ES-I3 (cell line): ENCODE data around the gene PCNA.
"Not testable (repeated sequence)": the region's sequence is repeated elsewhere in the genome, so short reads cannot be mapped to it uniquely, and the experiment has no call there.

Experiments
- H3K36me3 ChIP-seq: 2 replicates; pipeline ENCODE4 v1.6.1; 2013; ENCODE audit warnings: mild to moderate bottlenecking, low read length, control low read depth, moderate library complexity; ENCODE audit not compliant: insufficient read depth
- H3K4me1 ChIP-seq: 2 replicates; pipeline ENCODE4 v1.6.1; 2013; ENCODE audit warnings: mild to moderate bottlenecking, control low read depth, low read length; ENCODE audit not compliant: insufficient read depth
- H3K9ac ChIP-seq: 2 replicates; pipeline ENCODE4 v1.6.1; 2013; ENCODE audit warnings: low read depth, mild to moderate bottlenecking, low read length, moderate library complexity
- H3K9me3 ChIP-seq: 2 replicates; pipeline ENCODE4 v1.6.1; 2013; ENCODE audit warnings: mild to moderate bottlenecking, low read length, moderate library complexity; ENCODE audit not compliant: control insufficient read depth, insufficient read depth

PCNA gene

DNA sequence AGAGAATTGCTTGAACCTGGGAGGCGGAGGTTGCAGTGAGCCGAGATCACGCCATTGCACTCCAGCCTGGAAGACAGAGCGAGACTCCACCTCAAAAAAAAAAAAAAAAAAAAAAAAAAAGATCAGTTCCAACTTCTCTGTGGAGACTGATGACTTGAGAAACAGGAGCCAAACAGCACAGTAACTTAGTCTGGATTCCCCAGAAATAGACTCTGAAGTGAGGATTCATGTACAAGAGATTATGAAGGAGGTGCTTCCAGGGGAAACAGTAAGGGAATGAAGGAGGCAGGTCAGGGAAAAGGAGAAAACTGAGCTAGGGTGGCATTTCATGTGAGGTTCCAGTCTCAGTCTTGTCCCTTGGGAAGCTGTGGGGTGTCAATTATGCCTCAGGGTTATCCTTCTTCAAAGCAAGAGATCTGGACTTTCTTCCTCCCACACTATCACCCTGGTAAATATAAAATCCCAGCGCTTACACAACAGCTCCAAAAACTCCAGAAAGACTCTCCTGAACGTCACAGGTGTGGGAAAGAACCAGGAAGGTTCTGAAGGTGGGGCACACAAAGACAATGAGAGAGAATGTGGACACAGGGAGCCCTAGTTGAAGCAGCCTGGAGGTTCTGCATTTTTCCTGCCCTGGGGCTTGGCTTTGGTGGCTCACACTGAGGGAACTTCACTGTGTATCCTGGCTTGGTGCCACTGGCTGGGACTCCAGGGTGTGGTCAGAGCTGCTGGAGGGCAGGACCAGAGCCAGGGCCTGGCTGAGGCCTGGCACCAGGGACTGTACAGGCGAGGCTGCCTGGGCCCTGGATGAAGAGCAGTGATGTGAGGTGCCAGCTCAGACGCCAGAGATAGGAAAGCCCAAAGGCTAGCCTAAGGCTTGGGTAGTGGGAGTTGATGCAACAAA is 46.8 kb downstream of the PCNA start:
- no peaks in the 10 kb centered on the region for H3K36me3 ChIP-seq
- peaks cover 12% of the 10 kb centered on the region; the same call in 1 of the 2 replicates for H3K4me1 ChIP-seq
- no peak overlapping the region for H3K9ac ChIP-seq
- no peaks in the 10 kb centered on the region for H3K9me3 ChIP-seq

DNA sequence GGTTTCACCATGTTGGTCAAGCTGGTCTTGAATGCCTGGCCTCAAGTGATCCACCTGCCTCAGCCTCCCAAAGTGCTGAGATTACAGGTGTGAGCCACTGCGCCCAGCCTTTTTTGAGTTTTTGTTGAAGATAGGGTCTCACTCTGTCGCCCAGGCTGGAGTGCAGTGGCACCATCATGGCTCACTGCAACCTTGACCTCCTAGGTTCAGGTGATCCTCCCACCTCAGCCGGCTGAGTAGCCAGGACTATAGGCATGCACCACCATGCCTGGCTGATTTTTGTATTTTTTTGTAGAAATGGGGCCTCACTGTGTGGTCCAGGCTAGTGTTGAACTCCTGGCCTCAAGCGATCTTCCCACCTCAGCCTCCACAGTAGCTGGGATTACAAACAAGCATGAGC is 47.8 kb downstream of the PCNA start:
- H3K4me1 ChIP-seq, result peaks cover 12% of the 10 kb centered on the region; the same call in 1 of the 2 replicates
- H3K9ac ChIP-seq, H3K36me3 ChIP-seq, H3K9me3 ChIP-seq: not testable (repeated sequence)

DNA sequence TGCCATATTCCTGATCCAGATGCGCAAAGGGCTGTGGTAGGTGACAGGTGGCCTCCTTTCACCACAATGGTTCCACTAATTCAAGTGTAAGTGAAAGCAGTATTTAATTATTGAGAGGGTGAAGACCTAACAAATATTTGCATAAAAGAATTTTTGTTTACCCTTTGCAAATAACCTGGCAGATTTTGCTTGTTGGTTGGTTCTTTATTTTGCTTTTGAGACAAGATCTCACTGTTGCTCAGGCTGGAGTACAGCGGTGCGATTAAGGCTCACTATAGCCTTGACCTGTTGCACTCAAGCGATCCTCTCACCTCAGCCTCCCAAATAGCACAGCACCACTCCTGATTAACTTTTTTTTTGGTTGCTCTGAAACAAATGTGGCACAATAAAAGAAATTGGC is 49.2 kb downstream of the PCNA start:
- no peak overlapping the region for H3K9ac ChIP-seq
- no peaks in the 10 kb centered on the region for H3K36me3 ChIP-seq
- H3K4me1 ChIP-seq, result peaks cover 12% of the 10 kb centered on the region; the same call in 1 of the 2 replicates
- no peaks in the 10 kb centered on the region for H3K9me3 ChIP-seq

DNA sequence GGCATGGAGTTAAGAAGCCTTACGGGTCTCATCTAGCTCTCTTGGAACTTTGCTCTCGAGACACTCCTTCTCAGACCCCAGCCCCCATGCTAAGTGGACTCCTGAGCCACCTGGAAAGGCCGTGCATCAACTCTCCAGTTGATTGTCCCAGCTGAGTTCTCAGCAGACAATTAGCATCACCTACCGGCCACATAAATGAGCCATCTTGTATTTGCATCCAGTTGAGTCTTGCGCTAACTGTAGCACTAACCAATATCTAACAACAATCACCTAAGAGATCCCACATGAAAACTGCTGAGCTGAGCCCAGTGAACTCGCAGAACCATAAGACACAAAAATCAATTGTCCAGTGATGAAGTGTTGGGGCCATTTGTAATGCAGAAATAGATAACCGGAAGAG is 49.7 kb downstream of the PCNA start:
- H3K9ac ChIP-seq, result no peak overlapping the region
- no peaks in the 10 kb centered on the region for H3K9me3 ChIP-seq
- H3K36me3 ChIP-seq, result no peaks in the 10 kb centered on the region
- H3K4me1 ChIP-seq, result peaks cover 12% of the 10 kb centered on the region; the same call in 1 of the 2 replicates

DNA sequence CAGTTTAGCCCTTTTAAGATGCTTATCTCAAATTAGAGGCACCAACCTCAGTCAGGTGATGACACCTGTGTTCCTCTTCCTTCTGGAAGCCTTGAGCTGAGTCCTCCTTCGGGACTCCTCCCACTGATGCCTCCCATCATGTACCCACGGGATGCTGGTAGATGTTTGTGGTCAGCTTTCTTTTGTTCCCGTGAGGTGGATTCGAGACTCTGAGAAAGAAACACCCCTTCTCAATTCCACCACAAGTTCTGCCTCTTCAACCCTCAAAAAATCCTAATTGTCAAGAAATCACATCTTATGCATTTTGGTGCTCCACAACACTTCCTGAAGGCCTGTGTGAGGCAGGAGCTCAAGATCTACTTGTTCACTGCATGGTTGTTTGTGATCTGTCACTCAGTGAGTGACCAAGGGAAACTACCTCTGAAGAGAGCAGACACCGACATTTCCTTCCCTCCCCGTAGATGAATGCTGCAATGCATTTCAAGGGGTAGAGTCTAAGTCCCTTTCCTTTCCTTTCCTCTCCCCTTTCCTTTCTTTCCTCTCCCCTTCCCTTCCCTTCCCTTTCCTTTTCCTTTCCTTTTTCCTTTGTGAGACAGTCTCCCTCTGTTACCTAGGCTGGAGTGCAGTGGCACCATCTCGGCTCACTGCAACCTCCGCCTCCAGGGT is 50.5 kb downstream of the PCNA start:
- Histone ChIP-seq H3K4me1 (peaks cover 12% of the 10 kb centered on the region; the same call in 1 of the 2 replicates), H3K36me3 (no peaks in the 10 kb centered on the region), H3K9me3 (no peaks in the 10 kb centered on the region), H3K9ac (no peak overlapping the region)

DNA sequence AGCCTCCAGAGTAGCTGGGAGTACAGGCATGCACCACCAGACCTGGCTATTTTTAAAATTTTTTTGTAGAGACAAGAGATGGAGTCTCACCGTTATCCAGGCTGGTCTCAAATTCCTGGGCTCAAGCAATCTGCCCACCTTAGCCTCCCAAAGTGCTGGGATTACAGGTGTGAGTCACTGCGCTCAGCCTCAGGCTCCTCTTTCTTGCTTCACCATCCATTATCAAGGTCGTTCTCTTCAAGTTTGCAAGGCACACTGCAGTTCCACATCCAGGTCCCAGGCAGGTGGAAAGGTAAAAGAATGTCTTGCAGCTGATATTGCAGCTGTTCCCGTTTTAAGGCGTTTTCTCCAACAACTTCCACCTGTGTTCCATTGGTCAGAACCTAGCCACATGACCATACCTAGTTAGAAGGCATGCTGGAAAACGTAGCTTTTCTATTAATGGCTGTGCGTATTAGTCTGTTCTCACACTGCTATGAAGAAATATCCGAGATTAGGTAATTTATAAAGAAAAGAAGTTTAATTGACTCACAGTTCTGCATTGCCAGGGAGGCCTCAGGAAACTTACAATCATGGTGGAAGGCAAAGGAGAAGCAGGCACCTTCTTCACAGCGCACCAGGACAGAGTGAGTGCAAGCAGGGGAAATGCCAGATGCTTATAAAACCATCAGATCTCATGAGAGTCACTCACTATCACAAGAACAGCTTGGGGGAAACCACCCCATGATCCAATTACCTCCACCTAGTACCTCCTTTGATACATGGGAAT is 51.7 kb downstream of the PCNA start:
- Histone ChIP-seq H3K4me1 (peaks cover under 1% of the 10 kb centered on the region; the same call in 1 of the 2 replicates), H3K9me3 (no peaks in the 10 kb centered on the region), H3K36me3 (no peaks in the 10 kb centered on the region), H3K9ac (no peak overlapping the region)

DNA sequence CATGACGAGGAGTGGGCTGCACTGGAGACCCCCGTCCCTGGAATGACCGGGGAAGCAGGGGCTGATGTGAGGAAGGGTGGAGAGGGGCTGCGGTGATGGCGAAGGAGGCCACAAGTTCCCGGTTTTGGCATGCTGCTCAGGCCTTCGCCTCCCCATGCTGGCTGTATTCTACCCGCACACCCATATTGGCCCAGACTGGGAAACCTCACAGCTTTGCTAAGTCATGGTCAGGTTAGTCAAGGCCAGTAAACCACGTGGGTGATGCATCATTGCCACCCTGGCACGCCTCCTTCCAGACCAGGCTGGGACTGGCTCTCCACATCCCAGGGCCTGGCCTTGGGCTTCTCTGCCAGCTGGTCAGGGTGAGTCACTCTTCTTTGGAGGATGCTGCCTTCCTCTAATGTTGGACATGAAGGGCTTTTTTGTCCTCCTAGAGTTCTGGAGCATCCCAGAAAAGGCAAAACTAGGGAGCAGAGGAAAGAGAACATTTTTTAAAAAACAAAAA is 53.8 kb downstream of the PCNA start:
- Histone ChIP-seq H3K36me3 (no peaks in the 10 kb centered on the region), H3K4me1 (peaks cover 8% of the 10 kb centered on the region; the same call in 1 of the 2 replicates), H3K9me3 (no peaks in the 10 kb centered on the region), H3K9ac (no peak overlapping the region)

DNA sequence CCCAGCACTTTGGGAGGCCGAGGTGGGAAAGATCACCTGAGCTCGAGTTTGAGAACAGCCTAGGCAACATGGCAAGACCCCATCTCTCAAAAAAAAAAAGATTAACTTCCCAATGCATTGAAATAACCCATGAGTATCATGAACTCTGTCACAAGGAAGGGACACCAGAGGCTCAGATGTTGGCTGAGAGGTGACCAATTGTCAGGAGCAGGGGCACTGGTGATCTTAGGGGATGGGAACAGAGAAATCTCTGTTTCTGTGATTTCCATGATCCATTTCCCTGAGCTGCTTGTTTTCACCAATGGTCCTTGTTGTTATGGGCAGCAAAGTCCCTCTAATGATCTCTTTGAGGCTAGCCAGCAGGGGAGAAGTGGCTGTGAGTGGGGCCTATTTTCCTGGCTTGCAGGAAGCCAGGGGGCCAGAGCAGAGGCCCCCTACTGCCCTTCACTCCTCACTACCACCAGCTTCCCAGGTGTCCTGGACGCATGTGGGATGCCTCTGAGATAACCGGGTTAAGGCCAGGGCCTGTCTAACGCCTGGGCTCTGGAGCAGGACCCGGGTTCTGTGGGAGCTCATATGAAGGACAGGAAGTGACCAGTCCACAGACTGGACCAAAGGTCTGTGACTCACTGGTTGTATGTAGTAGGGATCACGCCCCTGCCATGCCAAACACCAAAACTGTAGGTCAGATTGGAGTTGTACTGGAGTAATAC is 54.4 kb downstream of the PCNA start:
- Histone ChIP-seq H3K36me3 (no peaks in the 10 kb centered on the region), H3K4me1 (peaks cover 11% of the 10 kb centered on the region; the same call in 1 of the 2 replicates), H3K9me3 (no peaks in the 10 kb centered on the region), H3K9ac (no peak overlapping the region)
